ENCODE results near the gene RNF213.

DNA sequence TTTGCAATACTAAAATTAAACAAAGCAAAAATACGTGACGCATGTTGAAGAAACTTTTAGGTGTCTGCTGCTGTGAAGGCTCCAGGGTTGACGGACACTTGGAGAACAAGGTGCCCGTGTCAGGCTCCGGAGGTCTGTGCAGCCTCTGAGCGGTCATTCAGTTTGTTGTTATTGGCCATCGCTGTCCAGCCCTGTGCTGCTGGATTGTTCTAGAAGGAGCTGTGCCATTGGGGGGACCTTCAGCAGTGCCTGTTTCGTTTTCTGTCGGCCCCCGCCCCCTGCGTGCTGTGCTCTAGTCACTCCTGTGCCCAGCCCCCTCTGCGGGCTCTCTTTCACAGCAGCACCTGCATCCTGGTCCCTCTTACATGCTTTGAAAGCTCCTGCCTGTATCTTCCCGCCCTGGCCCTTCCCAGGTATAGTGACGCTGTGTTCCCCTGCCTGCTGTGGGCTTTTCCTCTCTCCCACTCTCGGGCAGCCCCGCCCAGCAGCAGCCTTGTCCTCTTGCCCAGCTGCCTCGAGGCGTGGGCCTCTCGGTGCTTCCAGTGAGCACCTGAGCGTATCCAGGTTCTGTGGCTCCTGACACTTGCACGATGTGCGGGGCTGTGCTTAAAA, 50.7 kb downstream of the RNF213 start:
- TF ChIP-seq, protein P1, sequence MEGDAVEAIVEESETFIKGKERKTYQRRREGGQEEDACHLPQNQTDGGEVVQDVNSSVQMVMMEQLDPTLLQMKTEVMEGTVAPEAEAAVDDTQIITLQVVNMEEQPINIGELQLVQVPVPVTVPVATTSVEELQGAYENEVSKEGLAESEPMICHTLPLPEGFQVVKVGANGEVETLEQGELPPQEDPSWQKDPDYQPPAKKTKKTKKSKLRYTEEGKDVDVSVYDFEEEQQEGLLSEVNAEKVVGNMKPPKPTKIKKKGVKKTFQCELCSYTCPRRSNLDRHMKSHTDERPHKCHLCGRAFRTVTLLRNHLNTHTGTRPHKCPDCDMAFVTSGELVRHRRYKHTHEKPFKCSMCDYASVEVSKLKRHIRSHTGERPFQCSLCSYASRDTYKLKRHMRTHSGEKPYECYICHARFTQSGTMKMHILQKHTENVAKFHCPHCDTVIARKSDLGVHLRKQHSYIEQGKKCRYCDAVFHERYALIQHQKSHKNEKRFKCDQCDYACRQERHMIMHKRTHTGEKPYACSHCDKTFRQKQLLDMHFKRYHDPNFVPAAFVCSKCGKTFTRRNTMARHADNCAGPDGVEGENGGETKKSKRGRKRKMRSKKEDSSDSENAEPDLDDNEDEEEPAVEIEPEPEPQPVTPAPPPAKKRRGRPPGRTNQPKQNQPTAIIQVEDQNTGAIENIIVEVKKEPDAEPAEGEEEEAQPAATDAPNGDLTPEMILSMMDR (conservative IDR thresholded peaks at IDR 0.05; ENCODE audit: low read length), result no peak
- TF ChIP-seq EZH2phosphoT487 (IDR thresholded peaks at IDR 0.05; ENCODE audit: borderline replicate concordance), result no peak
